ENCODE measurements around the gene PIK3R2.

The PIK3R2 gene

DNA sequence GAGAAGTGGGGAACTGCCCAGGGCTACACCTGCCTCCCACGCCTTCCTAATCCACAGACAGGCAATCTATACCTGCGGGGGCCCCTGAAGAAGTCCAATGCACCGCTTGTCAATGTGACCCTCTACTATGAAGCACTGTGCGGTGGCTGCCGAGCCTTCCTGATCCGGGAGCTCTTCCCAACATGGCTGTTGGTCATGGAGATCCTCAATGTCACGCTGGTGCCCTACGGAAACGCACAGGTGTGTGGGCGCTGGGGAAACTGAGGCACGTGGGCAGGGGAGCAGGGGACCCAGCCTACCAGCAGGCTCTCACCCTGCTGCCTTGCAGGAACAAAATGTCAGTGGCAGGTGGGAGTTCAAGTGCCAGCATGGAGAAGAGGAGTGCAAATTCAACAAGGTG lies 22.0 kb downstream of the PIK3R2 start:
- DNase-seq: no peak

DNA sequence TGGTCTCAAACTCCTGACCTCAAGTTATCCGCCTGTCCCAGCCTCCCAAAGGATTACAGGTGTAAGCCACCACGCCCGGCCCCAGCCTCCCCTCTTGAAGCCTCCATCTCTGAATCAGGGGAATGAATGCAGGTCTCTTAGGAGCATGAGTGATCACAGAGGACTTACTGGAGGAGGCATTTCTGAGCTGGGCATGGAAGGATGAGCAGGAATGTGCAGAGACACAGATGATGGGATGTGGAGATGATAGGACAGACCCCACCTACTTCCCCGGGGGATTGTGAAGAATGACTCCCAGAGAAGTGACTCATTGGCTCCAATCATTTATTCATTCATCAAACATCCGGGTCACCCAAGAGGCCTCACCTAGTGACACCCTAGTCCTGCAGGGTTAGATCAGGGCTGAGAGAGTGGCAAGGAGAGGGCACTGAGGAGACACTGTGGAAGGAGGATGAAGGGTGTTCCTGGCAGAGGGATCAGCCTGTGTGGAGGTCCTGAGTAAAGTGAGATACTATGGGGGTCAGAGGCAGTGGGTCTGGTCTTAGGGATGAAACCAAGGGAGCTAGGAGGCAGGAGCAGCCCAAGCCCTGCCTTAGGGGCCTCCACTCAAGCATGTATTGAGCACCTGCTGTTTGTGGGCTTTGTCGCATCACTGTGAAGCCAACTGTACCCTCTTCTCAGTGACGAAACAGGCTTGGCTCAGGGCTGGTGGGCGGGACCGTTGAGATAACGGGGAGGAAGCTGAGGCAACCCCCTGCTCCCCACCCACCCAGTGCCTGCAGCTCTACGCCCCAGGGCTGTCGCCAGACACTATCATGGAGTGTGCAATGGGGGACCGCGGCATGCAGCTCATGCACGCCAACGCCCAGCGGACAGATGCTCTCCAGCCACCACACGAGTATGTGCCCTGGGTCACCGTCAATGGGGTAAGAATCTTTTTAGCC lies 23.7 kb downstream of the PIK3R2 start:
- DNase-seq: no peak

DNA sequence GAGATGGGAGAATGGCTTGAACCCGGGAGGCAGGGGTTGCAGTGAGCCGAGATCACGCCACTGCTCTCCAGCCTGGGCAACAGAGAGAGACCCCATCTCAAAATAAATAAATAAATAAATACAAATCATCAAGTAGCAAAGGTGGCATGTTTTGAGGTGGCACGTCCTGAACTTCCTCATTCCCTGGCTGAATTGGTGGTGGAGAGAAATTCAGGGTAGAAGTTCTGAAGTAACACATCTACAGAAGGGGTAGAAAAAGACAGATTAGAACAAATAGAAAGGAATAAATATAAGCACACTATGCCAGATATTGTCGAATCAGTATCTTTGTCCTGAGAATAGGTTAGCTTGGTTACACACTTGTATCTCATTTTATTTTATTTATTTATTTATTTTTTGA lies 27.0 kb downstream of the PIK3R2 start:
- no peak for DNase-seq

DNA sequence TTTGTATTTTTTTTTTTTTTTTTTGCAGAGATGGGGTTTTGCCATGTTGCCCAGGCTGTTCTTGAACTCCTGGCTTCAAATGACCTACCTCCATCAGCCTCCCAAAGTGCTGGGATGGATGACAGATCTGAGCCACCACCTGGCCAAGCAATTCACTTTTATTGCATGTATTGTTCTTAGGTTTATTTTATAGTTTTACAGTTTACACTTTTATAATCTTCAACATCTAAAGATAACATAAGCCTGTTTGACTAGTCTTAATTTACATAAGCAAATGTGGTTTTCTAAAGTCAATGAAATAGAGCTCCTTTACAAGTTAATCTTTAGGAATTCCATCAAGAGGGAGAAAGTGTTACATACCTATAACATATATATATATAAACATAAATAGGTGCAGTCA lies 30.6 kb downstream of the PIK3R2 start:
- no peak for DNase-seq

DNA sequence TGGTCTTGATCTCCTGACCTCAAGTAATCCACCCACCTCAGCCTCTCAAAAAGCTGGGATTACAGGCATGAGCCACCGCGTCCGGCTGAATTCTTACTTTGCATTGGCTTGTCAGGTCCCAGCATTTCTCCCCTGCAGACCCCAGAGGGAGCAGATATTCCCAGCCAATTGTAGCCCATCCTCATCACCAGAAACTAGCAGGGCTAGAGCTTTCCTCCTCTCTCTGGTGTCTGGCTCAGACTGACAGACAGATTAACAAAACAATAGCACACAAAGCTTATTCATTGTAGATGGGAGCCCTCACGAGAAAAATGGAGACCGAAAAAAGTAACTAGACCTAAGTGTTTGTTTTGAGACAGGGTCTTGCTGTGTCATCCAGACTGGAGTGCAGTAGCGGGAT lies 32.6 kb downstream of the PIK3R2 start:
- no peak for DNase-seq

DNA sequence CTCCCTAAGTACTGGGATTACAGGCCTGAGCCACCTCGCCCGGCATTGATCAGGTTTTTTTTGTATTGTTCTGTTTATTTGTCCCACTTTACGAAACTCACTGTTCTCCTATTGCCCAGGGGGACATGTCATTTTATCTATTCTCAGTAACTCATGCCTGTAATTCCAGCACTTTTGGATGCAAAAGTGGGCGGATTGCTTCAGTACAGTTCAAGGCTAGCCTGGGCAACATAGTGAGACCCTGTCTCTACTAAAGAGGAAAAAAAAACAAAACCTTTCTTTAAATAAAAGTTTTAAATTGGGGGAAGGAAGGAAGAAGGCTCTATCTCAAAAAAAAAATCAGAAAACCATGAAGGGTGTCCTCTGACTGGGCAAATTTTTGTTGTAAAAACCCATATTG lies 37.3 kb downstream of the PIK3R2 start:
- DNase-seq: no peak

DNA sequence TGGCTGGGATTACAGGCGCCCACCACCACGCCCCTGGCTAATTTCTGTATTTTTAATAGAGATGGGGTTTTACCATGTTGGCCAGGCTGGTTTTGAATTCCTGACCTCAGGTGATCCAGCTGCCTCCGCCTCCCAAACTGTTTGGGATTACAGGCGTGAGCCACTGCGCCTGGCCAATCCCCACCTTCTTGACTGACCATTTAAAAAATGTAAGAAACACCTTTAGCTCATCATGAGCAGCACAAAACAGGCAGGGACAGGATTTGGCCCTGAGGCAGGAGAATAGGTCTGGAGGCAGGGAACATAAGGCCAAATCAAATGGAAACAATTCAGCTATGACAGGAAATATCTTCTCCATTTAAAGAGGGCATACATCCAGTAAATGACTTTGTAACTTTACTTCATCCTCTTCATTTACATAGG lies 38.7 kb downstream of the PIK3R2 start:
- DNase-seq: no peak

DNA sequence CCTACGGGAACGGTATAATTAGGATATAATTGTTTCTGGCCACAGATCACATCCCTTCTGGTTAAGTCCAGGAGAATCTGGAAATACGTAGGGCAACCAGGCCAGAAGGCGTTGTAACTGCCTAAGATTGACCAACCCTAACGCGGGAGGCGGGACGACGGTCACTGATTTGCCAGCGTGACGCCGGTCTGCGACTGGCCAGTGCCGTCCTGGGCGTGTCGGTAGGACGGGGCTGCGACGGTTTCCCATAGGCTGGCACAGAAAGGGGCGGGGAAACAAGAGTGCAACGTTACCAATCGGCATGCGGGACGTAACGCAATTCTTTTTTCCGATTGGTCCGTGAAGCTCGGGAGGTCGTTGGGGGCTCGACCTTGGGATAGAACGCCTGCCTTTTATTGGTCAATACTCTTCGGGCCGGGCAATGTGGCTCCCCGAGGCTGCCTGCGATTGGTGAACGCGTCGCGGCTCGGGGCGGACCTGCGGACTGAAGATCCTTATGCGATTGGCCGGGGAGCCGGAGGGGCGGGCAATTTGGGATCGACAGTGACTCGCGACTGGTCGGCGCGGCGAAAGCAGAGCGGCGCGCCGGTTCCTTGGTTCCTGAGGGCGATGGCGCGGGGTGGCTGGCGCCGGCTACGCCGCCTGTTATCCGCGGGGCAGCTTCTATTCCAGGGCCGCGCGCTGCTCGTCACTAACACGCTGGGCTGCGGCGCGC lies 39.9 kb downstream of the PIK3R2 start, which contains the start of gene MPV17L2:
Gene MPV17L2, plus strand, starts transcription at position 546 of the 715 bp plus-strand sequence. Its CDS starts 64 bp downstream, at position 610.
- peak; percentile 99 for DNase-seq

DNA sequence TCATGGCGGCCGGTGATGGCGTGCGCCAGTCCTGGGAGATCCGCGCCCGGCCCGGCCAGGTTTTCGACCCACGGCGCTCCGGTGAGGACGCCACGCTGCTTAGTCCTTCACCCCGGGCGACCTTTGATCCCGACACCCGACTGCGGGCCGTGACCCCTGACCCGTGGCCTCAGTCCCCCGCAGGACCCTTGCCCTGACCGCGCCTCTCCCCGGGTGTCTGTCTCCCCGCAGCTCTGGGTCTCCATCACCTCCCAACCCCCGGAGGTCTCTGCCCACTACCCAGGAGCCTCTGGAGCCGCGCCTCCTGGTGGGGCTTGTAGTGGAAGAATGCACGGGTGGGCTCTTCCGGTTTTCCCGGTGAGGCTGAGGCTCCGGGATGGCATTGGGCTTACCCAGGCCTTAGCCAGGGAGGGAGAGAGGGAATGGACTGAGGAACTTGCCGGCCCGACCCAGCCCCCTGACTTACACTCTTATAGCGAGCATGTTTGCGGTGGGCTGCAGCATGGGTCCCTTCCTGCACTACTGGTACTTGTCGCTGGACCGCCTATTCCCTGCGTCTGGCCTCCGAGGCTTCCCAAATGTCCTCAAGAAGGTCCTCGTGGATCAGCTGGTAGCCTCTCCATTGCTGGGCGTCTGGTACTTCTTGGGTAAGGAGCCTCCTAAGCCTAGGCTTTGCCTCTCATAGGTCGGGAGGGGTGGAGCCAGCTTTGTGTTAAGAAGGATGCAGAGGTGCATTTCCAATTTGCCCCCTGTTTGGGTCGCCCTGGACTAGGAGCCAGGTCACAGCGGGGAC lies 40.6 kb downstream of the PIK3R2 start:
- peak; percentile 26 for DNase-seq

DNA sequence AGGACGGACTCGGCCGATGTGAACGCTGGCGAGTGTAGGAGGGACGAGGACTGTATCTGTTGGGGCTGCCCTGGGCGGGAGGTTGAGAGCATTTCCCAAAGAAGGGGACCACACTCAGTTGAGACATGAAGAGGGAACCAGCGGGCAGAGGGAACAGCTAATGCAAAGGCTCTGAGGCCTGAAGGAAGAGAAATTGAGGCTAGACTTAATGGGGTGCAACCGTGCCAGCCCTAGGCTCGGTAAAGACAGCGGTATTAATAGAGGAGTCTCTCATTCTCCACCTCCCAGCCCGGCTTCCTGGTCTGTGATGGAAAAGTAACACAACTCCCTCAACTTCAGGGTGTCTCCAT lies 41.2 kb downstream of the PIK3R2 start:
- DNase-seq: no peak

DNA sequence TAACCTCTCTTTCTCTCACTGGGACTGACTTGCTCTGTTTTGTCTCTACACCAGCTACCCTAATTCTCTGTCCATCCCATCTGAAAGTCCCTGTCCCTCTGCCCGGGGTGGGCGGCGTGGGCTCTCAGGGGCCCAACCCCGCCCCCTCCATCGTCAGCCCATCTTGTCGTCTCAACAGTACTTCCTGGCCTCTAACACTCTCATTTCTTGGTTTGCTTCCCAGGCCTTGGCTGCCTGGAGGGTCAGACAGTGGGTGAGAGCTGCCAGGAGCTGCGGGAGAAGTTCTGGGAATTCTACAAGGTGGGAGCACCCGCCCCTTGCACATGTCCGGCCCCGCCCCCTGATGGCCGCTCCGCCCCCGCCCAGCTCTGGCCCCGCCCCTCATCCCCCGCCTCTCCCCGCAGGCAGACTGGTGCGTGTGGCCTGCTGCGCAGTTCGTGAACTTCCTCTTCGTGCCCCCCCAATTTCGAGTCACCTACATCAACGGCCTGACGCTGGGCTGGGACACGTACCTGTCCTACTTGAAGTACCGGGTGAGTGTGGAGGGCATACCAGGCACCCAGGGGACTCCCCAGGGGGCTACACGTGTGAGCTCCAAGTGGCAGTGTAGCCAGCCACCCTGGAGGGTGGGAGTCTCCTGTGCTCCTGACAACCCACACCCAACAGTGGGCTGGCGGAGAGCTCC lies 41.7 kb downstream of the PIK3R2 start:
- peak; percentile 22 for DNase-seq

DNA sequence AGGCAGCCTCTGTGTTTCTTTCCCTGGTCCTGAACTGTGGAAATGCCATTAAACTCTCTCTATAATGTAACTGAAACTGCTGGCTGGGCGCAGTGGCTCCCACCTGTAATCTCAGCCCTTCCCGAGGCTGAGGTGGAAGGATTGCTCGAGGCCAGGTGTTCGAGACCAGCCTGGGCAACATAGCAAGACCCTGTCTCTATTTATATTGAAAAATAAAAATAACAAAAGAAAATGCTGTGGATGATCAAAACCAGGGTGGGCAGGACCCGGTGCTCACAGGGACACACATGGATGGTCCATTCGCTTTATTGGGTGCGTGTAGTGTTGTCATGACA lies 43.5 kb downstream of the PIK3R2 start:
- DNase-seq: no peak

DNA sequence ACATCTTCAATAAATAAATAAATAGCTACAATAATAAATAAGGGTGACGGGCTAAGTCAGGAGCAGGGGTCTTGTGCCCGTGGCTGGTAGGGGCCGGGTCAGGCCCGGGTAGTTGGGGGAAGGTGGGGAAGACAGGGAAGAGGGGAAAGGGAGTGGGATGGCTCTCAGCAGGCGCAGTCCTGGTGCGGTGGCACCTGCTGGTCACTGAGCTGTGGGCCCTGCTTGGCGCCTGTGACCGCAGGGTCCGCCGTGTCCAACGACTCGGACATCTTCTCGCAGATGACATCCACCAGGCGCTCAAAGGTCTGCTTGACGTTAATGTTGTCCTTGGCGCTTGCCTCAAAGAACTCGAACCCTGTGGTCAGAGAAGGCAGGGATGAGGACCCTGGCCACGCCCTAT lies 44.3 kb downstream of the PIK3R2 start:
- no peak for DNase-seq

DNA sequence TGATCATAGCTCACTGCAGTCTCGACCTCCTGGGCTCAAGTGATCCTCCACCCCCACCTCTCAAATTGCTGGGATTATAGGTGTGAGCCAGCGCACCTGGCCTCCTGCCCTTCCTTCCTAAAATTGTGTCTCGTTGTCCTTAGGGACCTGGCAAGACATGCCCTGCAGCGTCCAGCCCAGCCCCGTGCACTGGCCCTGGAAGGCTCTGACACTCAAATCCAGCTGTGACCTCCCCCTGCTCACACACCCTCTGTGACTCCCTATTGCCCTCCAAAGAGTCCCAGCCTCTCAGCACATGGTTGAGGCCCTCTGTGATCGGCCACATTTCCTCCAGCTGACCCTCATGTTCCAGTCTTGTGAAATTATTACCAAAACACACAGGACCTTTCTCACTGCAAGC lies 45.0 kb downstream of the PIK3R2 start:
- no peak for DNase-seq

DNA sequence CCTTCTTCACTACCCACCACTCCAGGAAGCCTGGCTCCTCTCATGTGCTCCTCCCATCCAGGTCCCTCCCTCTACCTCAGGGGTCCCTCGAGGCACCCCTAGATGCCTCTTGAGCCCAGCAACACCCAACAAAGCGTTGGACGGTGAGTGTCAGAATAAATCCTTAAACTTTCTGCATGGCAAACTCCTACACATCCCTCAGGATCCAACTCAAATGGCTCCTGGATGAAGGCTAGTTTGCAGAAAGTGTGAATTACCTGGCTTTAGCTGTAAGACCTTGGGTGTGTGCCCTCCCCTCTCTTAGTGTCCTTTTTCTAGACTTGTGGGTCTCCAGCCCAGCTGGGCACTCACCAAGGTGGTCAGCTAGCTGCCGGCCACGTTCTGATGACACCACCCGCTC lies 45.4 kb downstream of the PIK3R2 start:
- no peak for DNase-seq

DNA sequence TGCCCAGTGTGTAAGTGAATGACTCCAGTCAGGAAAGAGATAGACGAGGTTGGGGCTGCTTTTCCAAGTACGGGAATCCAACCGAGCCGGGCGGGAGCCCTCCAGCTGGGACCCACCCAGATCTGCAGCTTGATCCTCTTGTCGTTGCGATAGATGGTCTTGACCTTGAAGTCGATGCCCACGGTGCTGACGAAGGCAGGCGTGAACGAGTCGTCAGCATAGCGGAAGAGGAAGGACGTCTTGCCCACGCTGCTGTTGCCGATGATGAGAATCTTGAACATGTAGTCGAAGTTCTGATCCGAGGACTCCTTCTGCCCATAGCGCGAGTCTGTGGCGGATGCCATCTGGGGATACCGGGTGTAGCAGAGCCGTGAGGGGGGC lies 49.4 kb downstream of the PIK3R2 start:
- no peak for DNase-seq

DNA sequence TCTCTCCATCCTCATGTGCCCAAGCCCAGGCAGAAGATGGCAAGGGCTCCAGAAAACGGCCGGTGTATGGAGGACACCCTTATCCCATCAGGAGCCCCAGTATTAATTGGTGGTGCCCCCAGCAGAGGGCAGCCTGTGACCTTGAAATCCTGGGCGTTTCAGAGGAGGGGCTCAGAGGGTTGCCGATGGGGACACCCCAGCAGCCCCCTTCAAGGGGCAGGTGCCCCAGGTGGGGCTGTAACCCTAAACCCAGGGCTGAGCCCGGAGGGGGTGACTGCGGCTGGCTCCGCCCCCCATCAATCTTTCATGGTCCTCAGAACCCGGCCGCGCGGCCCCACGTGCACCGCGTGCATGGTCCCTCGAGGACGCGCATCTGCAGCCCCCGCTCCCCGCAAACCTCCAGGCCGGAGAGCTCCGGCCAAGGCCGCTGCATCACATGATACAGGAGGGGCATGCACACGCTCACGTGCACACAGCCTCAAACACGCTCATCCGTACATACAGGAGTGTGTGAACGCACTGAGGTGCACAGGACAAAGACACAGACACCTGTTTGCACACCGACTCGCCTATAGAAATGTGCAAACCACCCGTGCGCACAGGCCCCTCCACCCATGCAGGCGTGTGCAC lies 49.9 kb downstream of the PIK3R2 start:
- no peak for DNase-seq

DNA sequence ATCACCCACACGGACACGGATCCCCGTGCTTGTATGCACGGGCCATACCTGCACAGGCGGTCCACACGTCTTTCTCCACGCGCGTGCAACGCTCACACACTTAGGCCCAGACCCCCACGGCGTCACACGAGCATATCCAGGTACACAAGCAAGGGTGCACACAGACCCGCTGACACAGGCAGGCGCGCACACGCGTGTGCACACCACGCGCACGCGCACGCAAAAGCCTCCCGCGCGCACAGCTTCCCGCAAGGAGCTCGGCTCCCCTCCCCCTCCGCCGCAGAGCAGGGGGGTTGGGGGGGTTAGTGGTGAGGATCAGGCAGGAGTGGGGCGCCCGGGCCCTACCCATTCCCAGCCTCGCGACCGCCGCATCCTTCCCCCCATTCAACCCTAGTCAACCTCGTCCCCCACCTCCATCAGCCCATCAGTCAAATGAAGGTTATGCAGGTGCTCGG lies 50.5 kb downstream of the PIK3R2 start:
- peak; percentile 47 for DNase-seq

DNA sequence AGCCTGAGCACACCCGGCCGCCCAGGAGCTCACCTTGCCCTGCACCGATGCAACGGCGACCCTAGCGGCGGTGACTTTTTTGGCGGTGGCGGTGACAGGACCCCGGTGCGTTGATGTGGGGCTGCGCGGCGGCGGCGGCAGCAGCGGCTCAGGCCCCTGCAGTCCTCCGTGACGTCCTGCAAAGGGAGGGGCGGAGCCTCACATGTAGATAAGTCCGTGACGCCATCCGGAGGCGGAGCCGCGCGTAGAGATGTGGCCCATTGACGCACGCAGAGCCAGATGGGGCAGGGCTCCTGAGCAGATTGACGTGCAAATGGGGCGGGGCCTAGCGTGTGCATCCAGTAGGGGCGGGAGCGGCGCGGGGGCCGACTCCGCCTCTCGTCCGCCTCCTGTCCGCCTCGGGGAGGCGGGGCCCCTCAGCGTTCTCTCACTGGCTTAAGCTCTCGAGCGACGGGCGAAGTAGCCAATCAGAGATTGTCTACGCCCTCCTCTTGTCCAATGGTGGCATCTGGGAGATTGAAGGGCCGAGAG lies 51.0 kb downstream of the PIK3R2 start, which contains the start of gene RAB3A:
Gene RAB3A, minus strand, starts transcription at position 180 of the 531 bp plus-strand sequence. CDS start 1,302 bp downstream, outside the sequence.
- peak; percentile 99 for DNase-seq

DNA sequence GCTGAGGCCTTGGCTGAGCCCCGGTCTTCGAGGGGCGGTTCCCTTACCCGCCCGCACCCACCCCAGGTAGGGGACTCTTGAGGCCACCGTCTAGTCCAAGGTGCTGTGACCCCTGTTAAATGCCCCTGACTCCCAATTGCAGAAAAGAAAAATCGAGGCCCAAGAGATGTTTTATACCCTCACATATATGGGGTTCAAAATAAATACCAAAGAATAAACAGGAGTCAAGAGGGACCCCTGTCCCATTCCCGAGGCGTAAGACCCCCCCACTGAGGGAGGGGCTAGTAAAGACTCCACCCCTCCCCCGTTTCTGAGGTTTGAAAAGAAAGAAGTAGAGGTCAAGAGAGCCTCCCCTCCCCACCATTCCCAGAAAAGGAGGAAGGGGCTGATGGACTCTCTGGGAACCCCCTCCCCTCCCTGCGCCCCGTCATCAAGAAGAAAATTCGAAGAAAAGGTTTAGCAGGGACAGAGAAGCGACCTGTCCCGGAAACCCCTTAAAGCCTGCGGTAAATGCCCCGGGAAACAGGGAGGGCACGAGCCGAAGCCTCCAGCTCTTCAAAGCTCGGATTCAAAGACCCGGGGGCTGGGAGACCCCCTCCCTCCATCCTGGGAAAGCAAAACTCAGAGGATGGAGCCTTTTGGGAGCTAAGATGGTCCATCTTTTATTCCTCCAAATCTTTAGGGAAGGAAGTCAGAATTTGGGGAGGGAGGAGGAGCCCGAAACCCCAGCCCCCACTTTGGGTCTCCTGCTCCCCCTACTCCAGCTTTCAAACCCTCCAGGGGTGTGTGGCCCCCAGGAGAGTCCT lies 51.6 kb downstream of the PIK3R2 start:
- no peak for DNase-seq

Data from stimulated activated CD4-positive, alpha-beta T cell treated with anti-CD3 and anti-CD28 coated beads, Interleukin-4, amount 100 ng/mL, for 24 hours (primary cell).